GM13976 (cell line): Measurements from ENCODE around the gene ELOVL6.

ENCODE experiments used
- DNase-seq: peaks from one replicate; pipeline ENCODE4 v3.0.0; 2012; ENCODE audit warnings: low spot score
- CTCF ChIP-seq: IDR thresholded peaks from 2 replicates; pipeline ENCODE4 v1.5.1; 2012; ENCODE audit warnings: borderline replicate concordance, mild to moderate bottlenecking; ENCODE audit not compliant: insufficient read depth; ENCODE audit errors: extremely low read depth, missing control alignments, control extremely low read depth
- in situ Hi-C: fragments of 300-500 bp; cut with MboI; formaldehyde crosslinking; loops from one replicate; pipeline ENCODE4 v1.12.0; 2022; ENCODE audit warnings: low sequenced_read_pairs, mixed read lengths, inconsistent platforms; ENCODE audit not compliant: unreplicated experiment

ELOVL6 gene

GRCh38 chr4:110175634-110176033 is 22.8 kb downstream of the ELOVL6 start:
- in situ Hi-C loops: no loop called here
- TF ChIP-seq CTCF: no peak
- DNase-seq: no peak

GRCh38 chr4:110172972-110173371 is 25.4 kb downstream of the ELOVL6 start:
- in situ Hi-C loops: no loop called here
- DNase-seq: no peak
- TF ChIP-seq CTCF: no peak

GRCh38 chr4:110171971-110172370 is 26.4 kb downstream of the ELOVL6 start:
- in situ Hi-C loops: no loop called here
- no peak for DNase-seq
- no peak for TF ChIP-seq CTCF

GRCh38 chr4:110170861-110171260 is 27.6 kb downstream of the ELOVL6 start:
- DNase-seq: no peak
- no peak for TF ChIP-seq CTCF
- in situ Hi-C loops: no loop called here

GRCh38 chr4:110165382-110166286 is 32.8 kb downstream of the ELOVL6 start:
- TF ChIP-seq CTCF: no peak
- in situ Hi-C loops: no loop called here
- DNase-seq: no peak

GRCh38 chr4:110164856-110165255 is 33.6 kb downstream of the ELOVL6 start:
- no peak for TF ChIP-seq CTCF
- in situ Hi-C loops: no loop called here
- DNase-seq: no peak
